Ramos (cell line): Measurements from ENCODE around the gene C3orf22.

Source experiments
- in situ Hi-C: fragments of 300-500 bp; cut with MboI; formaldehyde crosslinking; loops from one replicate; pipeline ENCODE4 v1.14.3; 2022; ENCODE audit warnings: low sequenced_read_pairs; ENCODE audit not compliant: unreplicated experiment

Gene C3orf22

GRCh38 chr3:126516152-126516935 is 42.4 kb downstream of the C3orf22 start:
- in situ Hi-C loops: no loop called here

GRCh38 chr3:126515066-126515706 is 43.5 kb downstream of the C3orf22 start:
- in situ Hi-C loops: no loop called here

- in situ Hi-C loops: no loop called here
Measured at GRCh38 chr3:126514161-126514560, 44.6 kb downstream of the C3orf22 start.

GRCh38 chr3:126512916-126513650 is 45.6 kb downstream of the C3orf22 start:
- in situ Hi-C loops: no loop called here

- in situ Hi-C loops: no loop called here
Measured at GRCh38 chr3:126512026-126512425, 46.7 kb downstream of the C3orf22 start.

GRCh38 chr3:126511291-126511690 is 47.4 kb downstream of the C3orf22 start:
- in situ Hi-C loops: no loop called here

- in situ Hi-C loops: no loop called here
Measured at GRCh38 chr3:126510308-126510910, 48.3 kb downstream of the C3orf22 start.

- in situ Hi-C loops: no loop called here
Measured at GRCh38 chr3:126509597-126510307, 49.0 kb downstream of the C3orf22 start.

GRCh38 chr3:126508564-126508964 is 50.2 kb downstream of the C3orf22 start:
- in situ Hi-C loops: no loop called here

GRCh38 chr3:126507886-126508285 is 50.8 kb downstream of the C3orf22 start:
- in situ Hi-C loops: no loop called here

- in situ Hi-C loops: no loop called here
Measured at GRCh38 chr3:126503701-126504100, 55.0 kb downstream of the C3orf22 start.

- in situ Hi-C loops: no loop called here
Measured at GRCh38 chr3:126502656-126503055, 56.1 kb downstream of the C3orf22 start.

GRCh38 chr3:126501736-126502135 is 57.0 kb downstream of the C3orf22 start:
- in situ Hi-C loops: no loop called here

GRCh38 chr3:126501054-126501453 is 57.7 kb downstream of the C3orf22 start:
- in situ Hi-C loops: no loop called here

- in situ Hi-C loops: no loop called here
Measured at GRCh38 chr3:126500016-126500415, 58.7 kb downstream of the C3orf22 start.
